Nephron (organoid): Measurements from ENCODE around the gene PERCC1.
A peak's percentile ranks its signal among the peaks of the same experiment; 100 is the strongest.

ENCODE experiments used
- H3K27ac Mint-ChIP-seq, 3 experiments: 2 replicates each; pipeline ENCODE4 v1.8.0; 2020; ENCODE audit warnings: mixed read lengths in 3 of 3, mild to moderate bottlenecking in 2 of 3, moderate library complexity in 1 of 3
- H3K27me3 Mint-ChIP-seq: 2 replicates; pipeline ENCODE4 v1.8.0; 2021; ENCODE audit warnings: low read depth, mild to moderate bottlenecking, moderate library complexity, mixed read lengths
- H3K36me3 Mint-ChIP-seq: 2 replicates; pipeline ENCODE4 v1.8.0; 2020; ENCODE audit warnings: low read depth, mixed read lengths
- H3K4me1 Mint-ChIP-seq: 2 replicates; pipeline ENCODE4 v1.8.0; 2020; ENCODE audit warnings: mixed read lengths
- H3K4me3 Mint-ChIP-seq, 3 experiments: 2 replicates each; pipeline ENCODE4 v1.8.0; 2020; ENCODE audit warnings: mild to moderate bottlenecking in 3 of 3, mixed read lengths in 3 of 3, moderate library complexity in 2 of 3
- H3K9me3 Mint-ChIP-seq: 2 replicates; pipeline ENCODE4 v1.8.0; 2020; ENCODE audit warnings: mixed read lengths
- CTCF ChIP-seq, 3 experiments: fragments of 200-600 bp; sonication (generic); IDR thresholded peaks; one replicate each; pipeline ENCODE4 v1.5.0; 2021; ENCODE audit warnings: antibody characterized with exemption in 3 of 3; ENCODE audit not compliant: unreplicated experiment in 3 of 3

PERCC1 gene

DNA sequence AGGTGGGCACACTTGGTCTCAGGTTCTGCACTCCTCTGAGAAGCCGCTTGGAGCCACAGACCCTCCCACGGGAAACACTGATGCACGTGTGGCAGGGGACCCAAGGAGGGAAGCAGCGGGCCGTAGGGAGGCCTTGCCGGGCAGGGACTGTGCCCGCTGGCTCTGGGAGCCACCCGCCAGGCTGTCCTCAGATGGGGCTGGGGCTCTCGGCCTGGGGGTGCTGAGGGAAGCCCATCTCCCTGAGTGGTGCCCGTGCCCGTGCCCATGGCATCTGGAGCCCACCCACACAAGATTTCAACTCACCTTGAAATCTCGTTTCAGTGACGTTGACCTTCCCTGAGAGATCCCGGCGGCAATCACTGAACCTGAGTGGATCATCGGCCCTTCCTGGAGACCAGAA, 26.1 kb downstream of the PERCC1 start:
- peaks cover 4% of the 10 kb centered on the region for H3K4me1 Mint-ChIP-seq
- no peak overlapping the region for H3K4me3 Mint-ChIP-seq
- no peaks in the 10 kb centered on the region for H3K9me3 Mint-ChIP-seq
- no peak for TF ChIP-seq CTCF (IDR thresholded peaks at IDR 0.05; ENCODE audit: unreplicated experiment in 3 of 3)
- no peaks in the 10 kb centered on the region for H3K27me3 Mint-ChIP-seq
- H3K27ac Mint-ChIP-seq = no peak overlapping the region
- H3K36me3 Mint-ChIP-seq = peaks cover 7% of the 10 kb centered on the region

DNA sequence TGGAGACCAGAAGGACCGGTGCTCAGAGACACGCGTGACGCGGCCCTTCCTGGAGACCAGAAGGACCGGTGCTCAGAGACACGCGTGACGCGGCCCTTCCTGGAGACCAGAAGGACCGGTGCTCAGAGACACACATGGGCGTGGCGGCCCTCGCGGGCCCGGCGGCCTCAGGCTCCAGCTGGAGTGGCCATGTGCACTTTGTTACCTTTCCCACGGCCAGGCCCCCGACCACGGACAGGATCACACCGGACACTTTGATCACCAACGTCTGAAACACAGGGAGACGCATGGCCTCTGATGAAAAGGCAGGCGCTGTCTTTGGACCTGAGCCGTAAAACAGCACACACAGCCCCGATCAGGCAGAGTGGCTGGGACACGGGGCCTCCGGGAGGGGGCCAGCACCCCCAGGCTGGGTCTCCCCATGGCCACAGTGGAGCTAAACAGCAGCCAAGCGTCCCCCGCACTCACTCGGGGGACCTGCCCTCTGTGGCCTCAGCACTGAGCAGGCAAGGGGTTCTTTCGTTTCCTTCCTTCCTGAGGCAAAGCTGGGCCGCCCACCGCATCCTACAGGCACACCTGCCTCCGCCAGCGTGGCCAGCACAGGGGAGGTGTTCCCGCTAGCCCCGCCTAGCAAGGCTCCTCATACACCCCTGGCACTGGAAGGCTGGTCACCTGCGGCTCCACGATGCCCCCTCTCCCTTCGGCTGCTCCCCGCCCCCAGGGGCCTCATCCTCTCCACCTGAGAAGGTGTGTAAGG, 26.8 kb downstream of the PERCC1 start:
- Mint-ChIP-seq H3K9me3 (no peaks in the 10 kb centered on the region), H3K27ac (no peak overlapping the region), H3K27me3 (no peaks in the 10 kb centered on the region), H3K36me3 (peaks cover 4% of the 10 kb centered on the region), H3K4me1 (peaks cover 4% of the 10 kb centered on the region), H3K4me3 (no peak overlapping the region)
- TF ChIP-seq CTCF (IDR thresholded peaks at IDR 0.05; ENCODE audit: unreplicated experiment in 3 of 3) = no peak

DNA sequence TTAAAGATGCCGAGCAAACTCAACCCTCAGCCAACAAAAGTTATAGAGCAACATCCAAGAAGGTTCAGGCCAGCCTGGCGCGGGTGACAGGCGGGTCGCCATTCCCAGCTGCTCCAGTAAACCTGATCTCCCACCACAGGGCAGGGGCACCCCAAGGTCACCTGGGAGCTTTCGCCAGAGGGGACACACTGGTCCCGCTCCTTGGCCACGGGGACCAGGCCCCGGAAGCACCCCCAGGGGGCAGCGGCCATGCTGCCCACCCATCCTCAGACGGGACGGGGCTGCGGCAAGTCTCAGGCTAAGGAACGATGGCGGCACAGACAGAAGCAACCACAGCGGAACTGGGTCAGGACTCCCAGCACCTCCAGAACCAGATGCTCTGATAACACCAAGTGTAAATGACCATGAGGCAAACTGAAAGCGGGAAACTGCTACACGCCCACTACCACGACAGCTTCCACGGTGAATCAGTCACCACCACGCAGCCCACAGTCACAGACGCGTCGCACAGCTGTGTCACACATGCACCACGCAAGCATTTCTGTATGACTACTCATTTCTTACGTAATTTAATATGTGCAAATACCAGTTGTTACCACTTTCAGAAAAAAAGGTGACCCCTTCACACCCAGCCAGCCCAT, 27.6 kb downstream of the PERCC1 start:
- H3K4me3 Mint-ChIP-seq = no peak overlapping the region
- H3K27ac Mint-ChIP-seq = peak overlapping the region in 1 of 3 experiments; percentile 19
- H3K27me3 Mint-ChIP-seq = no peaks in the 10 kb centered on the region
- H3K9me3 Mint-ChIP-seq = no peaks in the 10 kb centered on the region
- TF ChIP-seq CTCF (IDR thresholded peaks at IDR 0.05; ENCODE audit: unreplicated experiment in 3 of 3) = no peak
- H3K4me1 Mint-ChIP-seq = peaks cover 4% of the 10 kb centered on the region
- peaks cover 7% of the 10 kb centered on the region for H3K36me3 Mint-ChIP-seq

- Mint-ChIP-seq H3K4me1 (peaks cover 4% of the 10 kb centered on the region), H3K36me3 (peaks cover 7% of the 10 kb centered on the region), H3K27ac (peak overlapping the region in 1 of 3 experiments; percentile 19), H3K4me3 (no peak overlapping the region), H3K9me3 (no peaks in the 10 kb centered on the region), H3K27me3 (no peaks in the 10 kb centered on the region)
- no peak for TF ChIP-seq CTCF (IDR thresholded peaks at IDR 0.05; ENCODE audit: unreplicated experiment in 3 of 3)
Measured at GRCh38 chr16:1458977-1459341, 28.1 kb downstream of the PERCC1 start.

DNA sequence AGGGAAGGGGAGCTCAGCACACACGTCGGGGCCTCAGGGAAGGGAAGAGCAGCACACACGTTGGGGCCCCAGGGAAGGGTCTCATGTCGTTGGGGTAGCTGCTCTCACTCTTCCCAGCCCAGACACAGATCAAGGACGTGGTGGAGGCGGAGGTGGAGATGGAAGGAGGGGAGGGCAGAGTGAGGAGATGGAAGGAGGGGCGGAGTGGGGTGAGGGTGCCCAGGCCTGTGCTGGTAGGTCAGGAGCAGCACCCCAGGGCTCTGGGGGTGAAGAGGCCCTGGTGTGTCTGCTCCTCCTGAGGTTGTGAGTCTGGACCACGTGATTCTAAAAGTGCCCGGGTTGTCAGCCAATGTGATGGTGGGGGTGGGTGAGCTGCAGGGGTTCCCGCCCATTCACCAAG, 29.1 kb downstream of the PERCC1 start:
- Mint-ChIP-seq H3K4me3 (no peak overlapping the region), H3K4me1 (peaks cover 4% of the 10 kb centered on the region), H3K36me3 (peaks cover 7% of the 10 kb centered on the region), H3K27me3 (no peaks in the 10 kb centered on the region), H3K27ac (no peak overlapping the region), H3K9me3 (no peaks in the 10 kb centered on the region)
- TF ChIP-seq CTCF (IDR thresholded peaks at IDR 0.05; ENCODE audit: unreplicated experiment in 3 of 3) = no peak
